GM23248 (cell line): ENCODE data around the gene MYO7B. TPM values are rescaled to one million over a fixed set of nuclear protein-coding genes. Genes with fewer than 3 reads are reported as not detected.
"Not testable (repeated sequence)": the region's sequence is repeated elsewhere in the genome, so short reads cannot be mapped to it uniquely, and the experiment has no call there.

ENCODE experiments used
- DNase-seq: peaks from one replicate; pipeline ENCODE4 v3.0.0-alpha.2; 2015
- H2AFZ ChIP-seq: fragments of 200-600 bp; sonication (generic); 2 replicates; pipeline ENCODE4 v1.6.1; 2016; ENCODE audit warnings: antibody characterized with exemption
- H3F3A ChIP-seq: fragments of 200-600 bp; sonication (generic); 2 replicates; pipeline ENCODE4 v1.6.1; 2016; ENCODE audit warnings: mild to moderate bottlenecking, antibody characterized with exemption, mixed run types; ENCODE audit not compliant: insufficient read depth
- H3K27ac ChIP-seq: fragments of 200-600 bp; sonication (generic); 2 replicates; pipeline ENCODE4 v1.5.1; 2016; ENCODE audit warnings: mild to moderate bottlenecking
- H3K27me3 ChIP-seq: fragments of 200-600 bp; sonication (generic); replicated peaks from 2 replicates; pipeline ENCODE4 v1.6.1; 2016; ENCODE audit warnings: mild to moderate bottlenecking; ENCODE audit not compliant: insufficient read depth
- H3K36me3 ChIP-seq: fragments of 200-600 bp; sonication (generic); 2 replicates; pipeline ENCODE4 v1.6.1; 2016; ENCODE audit warnings: low read depth, mild to moderate bottlenecking
- H3K4me1 ChIP-seq: fragments of 200-600 bp; sonication (generic); 2 replicates; pipeline ENCODE4 v1.6.1; 2016; ENCODE audit warnings: mild to moderate bottlenecking; ENCODE audit not compliant: insufficient read depth
- H3K4me2 ChIP-seq: fragments of 200-600 bp; sonication (generic); one replicate; pipeline ENCODE4 v1.6.1; 2016; ENCODE audit warnings: mild to moderate bottlenecking; ENCODE audit not compliant: unreplicated experiment
- H3K4me3 ChIP-seq: fragments of 200-600 bp; sonication (generic); 2 replicates; pipeline ENCODE4 v1.5.1; 2016; ENCODE audit warnings: mild to moderate bottlenecking
- H3K79me2 ChIP-seq: fragments of 200-600 bp; sonication (generic); 2 replicates; pipeline ENCODE4 v1.6.1; 2016; ENCODE audit warnings: mild to moderate bottlenecking; ENCODE audit not compliant: insufficient read depth
- H3K9ac ChIP-seq: fragments of 200-600 bp; sonication (generic); 2 replicates; pipeline ENCODE4 v1.6.1; 2016; ENCODE audit warnings: mild to moderate bottlenecking
- H3K9me2 ChIP-seq: fragments of 200-600 bp; sonication (generic); 2 replicates; pipeline ENCODE4 v1.6.1; 2016; ENCODE audit warnings: mixed run types, mild to moderate bottlenecking, moderate library complexity; ENCODE audit not compliant: insufficient read depth
- H3K9me3 ChIP-seq: fragments of 200-600 bp; sonication (generic); one replicate; pipeline ENCODE4 v1.6.1; 2017; ENCODE audit warnings: low read depth
- H4K20me1 ChIP-seq: fragments of 200-600 bp; sonication (generic); 2 replicates; pipeline ENCODE4 v1.6.0; 2016; ENCODE audit not compliant: insufficient read depth
- EZH2 ChIP-seq: fragments of 200-600 bp; sonication (generic); IDR thresholded peaks from 2 replicates; pipeline ENCODE4 v1.6.1; 2018; ENCODE audit warnings: antibody characterized with exemption, mild to moderate bottlenecking; ENCODE audit not compliant: insufficient read depth, poor library complexity, severe bottlenecking
- EZH2phosphoT487 ChIP-seq: fragments of 200-600 bp; sonication (generic); IDR thresholded peaks from 2 replicates; pipeline ENCODE4 v1.6.1; 2018; ENCODE audit warnings: antibody characterized with exemption, moderate library complexity, mild to moderate bottlenecking, low read depth; ENCODE audit not compliant: insufficient read depth
- WGBS, 2 experiments: methylation state at CpG; one replicate each; pipeline ENCODE4 v1.1.6; 2015 to 2017; ENCODE audit warnings: low lambda C conversion rate in 2 of 2, low coverage in 1 of 2; ENCODE audit errors: missing lambda C conversion rate in 2 of 2; 5-methylcytosine and 5-hydroxymethylcytosine counted together
- in situ Hi-C: fragments of 300-500 bp; cut with MboI; formaldehyde crosslinking; loops from 2 replicates; pipeline ENCODE4 v1.15.0; 2020
- polyA plus RNA-seq: library from polyadenylated mRNA; unstranded; fragments of >200 nt; fragmentation: Nextera tagmentation; extraction: Ambion mirVana; gene quantifications from 2 replicates; pipeline ENCODE4 v1.2.1, GENCODE V29; 2016
- total RNA-seq: library from RNA; depleted of rRNA; stranded (reverse); fragments of >200 nt; shearing (Covaris generic); gene quantifications from 2 replicates; pipeline ENCODE4 v1.2.3, GENCODE V29; 2014

The MYO7B gene
- total and polyA plus RNA-seq, 2 experiments from 2014 or later, result not detected

DNA sequence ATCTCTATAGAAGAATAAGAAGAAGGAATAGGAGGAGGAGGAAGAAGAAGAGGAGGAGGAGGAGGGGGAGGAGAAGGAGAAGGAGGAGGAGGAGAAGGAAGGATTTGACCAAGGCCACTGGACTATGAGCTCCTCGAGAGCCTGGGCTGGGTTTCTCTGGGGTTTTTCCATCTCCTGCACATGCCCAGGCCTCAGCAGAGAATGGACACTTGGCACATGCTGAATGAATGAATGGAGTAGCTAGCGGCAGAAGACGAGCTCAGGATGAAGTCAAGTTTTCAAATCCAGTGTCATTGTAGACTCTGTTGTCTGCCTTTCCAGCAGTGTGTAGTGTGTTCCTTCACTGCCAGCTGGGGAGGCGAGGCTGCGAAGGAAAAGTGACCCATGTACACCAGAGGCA is 2.2 kb downstream of the MYO7B start:
- 60 to 75% methylated on average over 5 of the region's 5 CpGs for WGBS, 2 experiments

DNA sequence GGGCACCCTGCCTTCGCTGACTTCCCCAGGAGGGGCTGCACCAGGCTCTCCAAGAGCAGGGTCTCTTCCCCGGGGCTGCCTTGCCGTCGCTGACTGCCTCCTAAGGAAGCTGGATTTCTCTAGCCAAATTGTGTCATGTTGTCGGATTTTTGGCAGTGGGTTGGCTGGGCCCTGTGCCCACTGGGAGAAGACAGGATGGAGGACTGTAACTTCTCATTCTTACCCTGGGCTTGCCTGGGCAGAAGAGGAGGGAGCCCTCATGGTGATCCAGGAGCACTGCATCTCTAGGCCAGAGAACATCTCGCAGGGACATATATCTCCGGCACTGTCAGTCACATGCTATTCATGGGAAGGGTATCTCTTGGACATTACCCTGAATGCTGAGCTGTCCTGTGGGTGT is 6.3 kb downstream of the MYO7B start:
- in situ Hi-C loops, result no loop called here
- Histone ChIP-seq H3K9ac (no peak overlapping the region), H2AFZ (no peak overlapping the region), H3K27ac (no peak overlapping the region), H3F3A (no peaks in the 10 kb centered on the region), H3K27me3 (peaks cover 9% of the 10 kb centered on the region; the same call in 1 of the 2 replicates), H3K4me1 (no peaks in the 10 kb centered on the region), H4K20me1 (no peaks in the 10 kb centered on the region), H3K4me2 (no peak overlapping the region), H3K36me3 (no peaks in the 10 kb centered on the region), H3K4me3 (no peak overlapping the region), H3K9me3 (no peaks in the 10 kb centered on the region), H3K9me2 (no peaks in the 10 kb centered on the region), H3K79me2 (no peaks in the 10 kb centered on the region)
- 33 to 40% methylated on average over 7 of the region's 7 CpGs for WGBS, 2 experiments
- TF ChIP-seq EZH2, result no peak
- TF ChIP-seq EZH2phosphoT487, result no peak
- no peak for DNase-seq

More for the DNA sequence above, 2.2 kb downstream of the MYO7B start:
- no peaks in the 10 kb centered on the region for H3K36me3 ChIP-seq
- H3K9ac ChIP-seq, result no peak overlapping the region
- H3K9me2 ChIP-seq, result no peaks in the 10 kb centered on the region
- H3K27me3 ChIP-seq, result peaks cover 9% of the 10 kb centered on the region; the same call in 1 of the 2 replicates
- H3K27ac ChIP-seq, result no peak overlapping the region
- DNase-seq, result no peak
- no peak overlapping the region for H2AFZ ChIP-seq
- H3K4me1 ChIP-seq, result no peaks in the 10 kb centered on the region
- in situ Hi-C loops, result no loop called here
- H3K4me3 ChIP-seq, result no peak overlapping the region
- no peaks in the 10 kb centered on the region for H3F3A ChIP-seq
- H3K9me3 ChIP-seq, result no peaks in the 10 kb centered on the region
- H4K20me1 ChIP-seq, result no peaks in the 10 kb centered on the region
- no peaks in the 10 kb centered on the region for H3K79me2 ChIP-seq
- no peak overlapping the region for H3K4me2 ChIP-seq
- TF ChIP-seq EZH2phosphoT487 (no peak), EZH2 (no peak)

DNA sequence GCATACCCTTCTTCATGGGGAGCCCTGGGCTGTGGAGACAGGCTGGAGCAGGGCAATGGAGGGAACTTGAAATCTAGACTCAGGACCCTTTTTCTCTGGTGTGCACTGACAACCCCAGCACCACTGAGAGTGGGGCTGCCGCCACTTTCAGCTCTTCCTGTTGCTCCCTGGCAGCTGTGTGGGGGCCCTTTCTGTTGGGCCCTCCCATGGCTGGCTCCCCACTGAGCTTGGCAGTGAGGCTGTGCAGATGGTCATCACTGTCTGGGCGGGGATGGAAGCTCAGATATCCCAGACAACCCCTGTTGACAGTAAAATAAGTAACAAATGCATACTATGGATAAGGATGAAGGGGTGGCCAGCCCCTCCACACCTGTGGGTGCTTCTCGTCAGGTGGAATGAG is 6.7 kb downstream of the MYO7B start:
- Histone ChIP-seq H3K9ac (no peak overlapping the region), H3K9me2 (no peaks in the 10 kb centered on the region), H3K9me3 (no peaks in the 10 kb centered on the region), H3K4me2 (no peak overlapping the region), H3K36me3 (no peaks in the 10 kb centered on the region), H4K20me1 (no peaks in the 10 kb centered on the region), H3K27me3 (peaks cover 9% of the 10 kb centered on the region; the same call in 1 of the 2 replicates), H2AFZ (no peak overlapping the region), H3K27ac (no peak overlapping the region), H3K4me3 (no peak overlapping the region), H3F3A (no peaks in the 10 kb centered on the region), H3K79me2 (no peaks in the 10 kb centered on the region), H3K4me1 (no peaks in the 10 kb centered on the region)
- DNase-seq, result no peak
- WGBS, 2 experiments, result 46 to 49% methylated on average over 3 of the region's 3 CpGs
- in situ Hi-C loops, result no loop called here
- TF ChIP-seq EZH2phosphoT487 (no peak), EZH2 (no peak)

DNA sequence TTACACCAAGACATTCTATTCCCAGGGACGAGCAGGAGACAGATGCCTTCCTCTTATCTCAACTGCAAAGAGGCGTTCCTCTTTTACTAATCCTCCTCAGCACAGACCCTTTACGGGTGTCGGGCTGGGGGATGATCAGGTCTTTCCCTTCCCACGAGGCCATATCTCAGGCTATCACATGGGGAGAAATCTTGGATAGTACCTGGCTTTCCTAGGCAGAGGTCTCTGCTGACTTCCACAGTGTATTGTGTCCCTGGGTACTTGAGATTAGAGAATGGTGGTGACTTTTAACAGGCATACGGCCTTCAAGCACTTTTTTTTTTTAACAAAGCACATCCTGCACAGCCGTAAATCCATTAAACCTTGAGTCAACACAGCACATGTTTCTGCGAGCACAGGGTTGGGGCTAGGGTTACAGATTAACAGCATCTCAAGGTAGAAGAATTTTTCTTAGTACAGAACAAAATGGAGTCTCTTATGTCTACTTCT is 7.6 kb downstream of the MYO7B start:
- H3K27ac ChIP-seq, H2AFZ ChIP-seq, H3K36me3 ChIP-seq, H3F3A ChIP-seq, H3K27me3 ChIP-seq, in situ Hi-C loops, H4K20me1 ChIP-seq, H3K79me2 ChIP-seq, H3K9ac ChIP-seq, DNase-seq, H3K4me2 ChIP-seq, H3K9me2 ChIP-seq, H3K9me3 ChIP-seq, H3K4me1 ChIP-seq, H3K4me3 ChIP-seq: not testable (repeated sequence)
- WGBS, 2 experiments, result 74 to 85% methylated on average over 8 of the region's 8 CpGs

DNA sequence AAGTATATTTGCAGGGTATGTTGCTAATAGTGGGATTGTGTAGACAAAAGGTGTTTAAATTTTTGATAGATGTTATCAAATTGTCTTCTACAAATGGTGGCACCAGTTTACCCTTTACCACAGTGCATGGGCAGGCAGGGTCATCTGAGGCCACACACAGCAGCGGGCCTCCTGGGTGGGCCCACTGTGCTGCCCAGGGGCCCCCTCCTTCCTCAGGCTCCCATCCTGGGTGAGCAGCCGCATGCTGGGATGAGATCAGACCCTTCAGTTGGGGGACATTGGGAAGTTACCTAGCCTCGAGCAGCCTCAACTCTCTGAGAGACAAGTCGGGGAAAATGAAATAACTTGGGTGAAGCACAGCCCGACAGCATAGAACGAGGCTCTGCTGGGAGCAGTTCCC is 9.7 kb downstream of the MYO7B start:
- Histone ChIP-seq H3K9me2 (no peaks in the 10 kb centered on the region), H3K79me2 (no peaks in the 10 kb centered on the region), H3K36me3 (no peaks in the 10 kb centered on the region), H2AFZ (no peak overlapping the region), H3K4me2 (no peak overlapping the region), H3K4me1 (no peaks in the 10 kb centered on the region), H4K20me1 (no peaks in the 10 kb centered on the region), H3K9me3 (no peaks in the 10 kb centered on the region), H3K27ac (no peak overlapping the region), H3F3A (no peaks in the 10 kb centered on the region), H3K9ac (no peak overlapping the region), H3K4me3 (no peak overlapping the region), H3K27me3 (0 out of 2 replicates have a peak, but pooled peaks cover 6% of the 10 kb centered on the region)
- no peak for DNase-seq
- TF ChIP-seq EZH2phosphoT487 (no peak), EZH2 (no peak)
- in situ Hi-C loops, result no loop called here
- WGBS, 2 experiments, result 83% methylated on average over 6 of the region's 6 CpGs
